ENCODE data around the gene OR2T35.

GRCh38 chr1:248625971-248626370 is 19.1 kb downstream of the OR2T35 start:
- TF ChIP-seq EZH2 (IDR thresholded peaks at IDR 0.05; ENCODE audit: insufficient read depth, poor library complexity, severe bottlenecking): no peak
- no peak for TF ChIP-seq EZH2phosphoT487 (IDR thresholded peaks at IDR 0.05; ENCODE audit: insufficient read depth, low read depth)

Measured in GM23248 (cell line).